GM19025 (cell line): Measurements from ENCODE around the gene GPC6.
"Not testable (repeated sequence)": the region's sequence is repeated elsewhere in the genome, so short reads cannot be mapped to it uniquely, and the experiment has no call there.

ENCODE experiments used
- ATAC-seq: cut with Tn5 transposase; IDR thresholded peaks from one replicate; pipeline ENCODE4 v1.9.1; 2021; ENCODE audit warnings: mild to moderate bottlenecking, low read depth, moderate library complexity; ENCODE audit not compliant: unreplicated experiment

GPC6 gene

GRCh38 chr13:94173312-94173854 lies 946.8 kb downstream of the GPC6 start:
- ATAC-seq: no peak

GRCh38 chr13:94174009-94174408 lies 947.4 kb downstream of the GPC6 start:
- ATAC-seq: no peak

DNA sequence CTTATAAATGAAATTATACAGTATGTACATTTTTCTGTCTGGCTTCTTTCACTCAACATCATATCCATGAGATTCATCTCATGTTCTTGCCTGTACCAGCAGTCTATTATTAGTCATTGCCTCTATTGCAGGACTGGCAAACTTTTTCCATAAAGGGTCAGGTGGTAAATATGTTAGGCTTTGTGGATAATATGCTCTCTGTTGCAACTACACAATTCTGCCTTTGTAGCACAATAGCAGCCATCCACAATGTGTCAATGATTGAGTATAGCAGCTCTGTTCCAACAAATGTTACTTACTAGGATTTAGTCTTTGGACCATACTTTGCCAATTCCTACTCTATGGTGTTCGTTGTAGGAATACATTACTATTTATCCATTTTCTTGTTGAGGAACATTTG lies 948.5 kb downstream of the GPC6 start:
- no peak for ATAC-seq

GRCh38 chr13:94176561-94176960 lies 950.0 kb downstream of the GPC6 start:
- ATAC-seq: no peak

DNA sequence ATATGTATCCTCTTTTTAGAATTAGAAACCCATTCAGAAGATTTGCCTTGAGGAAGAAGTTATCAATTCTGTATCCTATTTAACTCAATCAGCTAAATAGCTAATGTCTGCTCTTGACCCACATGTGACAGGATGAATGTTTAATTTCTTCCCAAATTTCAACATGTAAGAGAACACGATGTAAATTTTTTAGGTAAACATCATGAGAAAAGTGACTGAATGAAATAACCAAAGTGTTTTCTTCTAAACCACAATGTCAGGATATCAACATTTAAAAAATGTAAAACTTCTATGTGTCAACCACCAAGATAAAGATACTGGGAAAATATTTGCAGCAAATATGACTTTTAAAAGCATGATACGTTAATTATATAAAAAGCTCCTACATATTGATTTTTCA lies 950.4 kb downstream of the GPC6 start:
- ATAC-seq: no peak

DNA sequence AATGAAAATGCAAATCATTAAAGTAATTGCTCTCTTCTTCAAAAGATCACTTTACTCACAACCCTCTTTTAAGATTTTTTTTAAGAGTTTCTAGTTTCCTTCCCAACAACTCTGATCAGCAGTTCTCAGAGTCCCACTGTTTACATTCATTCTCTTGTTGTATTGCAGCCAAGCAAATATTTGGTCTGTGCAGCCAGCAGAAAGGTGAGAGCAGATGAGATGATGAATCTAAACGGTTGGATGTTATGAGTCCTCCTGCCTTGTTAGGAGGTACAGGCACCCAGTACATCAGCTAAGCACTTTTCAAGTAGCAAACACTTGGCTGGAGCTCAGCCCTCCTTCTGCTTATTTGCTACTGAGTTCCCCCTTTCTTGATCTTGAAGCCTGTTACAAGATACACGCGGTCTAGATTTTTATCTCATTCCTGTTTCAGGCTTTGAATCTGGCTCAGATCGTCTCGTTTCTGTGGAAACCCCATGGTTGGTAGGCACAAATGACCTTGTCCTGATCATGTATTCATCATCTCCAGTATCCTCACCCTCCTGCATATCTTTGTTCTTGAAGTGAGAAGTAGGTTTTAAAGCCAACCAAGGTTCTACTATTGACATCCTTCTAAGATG lies 952.1 kb downstream of the GPC6 start:
- ATAC-seq: no peak

- no peak for ATAC-seq
Observed at GRCh38 chr13:94181461-94182107, 955.0 kb downstream of the GPC6 start.

DNA sequence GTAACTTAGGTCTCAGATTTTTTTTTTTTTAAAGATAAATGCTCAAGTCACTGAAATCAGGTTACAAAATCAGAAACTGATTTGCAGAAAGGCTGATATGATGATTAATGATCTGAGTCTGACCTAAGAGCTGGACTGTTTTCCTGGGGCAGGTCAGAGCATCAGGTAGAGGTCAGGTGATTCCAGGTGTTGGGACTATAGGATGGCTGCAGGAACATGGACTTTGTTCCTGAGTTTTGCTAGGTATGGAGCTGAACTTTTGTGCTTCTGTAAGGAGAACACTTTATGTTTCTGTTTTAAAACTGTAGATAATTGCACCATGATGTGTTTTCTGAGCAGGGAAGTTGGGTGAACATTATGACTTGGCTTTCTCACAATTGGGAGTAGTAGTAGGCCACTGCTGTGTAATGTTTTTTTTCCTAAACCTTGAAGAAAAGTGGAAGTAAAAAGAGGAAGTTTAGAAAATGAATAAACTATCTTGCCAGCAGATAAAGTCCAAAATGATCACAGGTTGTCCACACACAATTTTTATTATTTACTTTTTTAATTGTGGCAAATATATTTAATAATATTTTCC lies 955.7 kb downstream of the GPC6 start:
- no peak for ATAC-seq

DNA sequence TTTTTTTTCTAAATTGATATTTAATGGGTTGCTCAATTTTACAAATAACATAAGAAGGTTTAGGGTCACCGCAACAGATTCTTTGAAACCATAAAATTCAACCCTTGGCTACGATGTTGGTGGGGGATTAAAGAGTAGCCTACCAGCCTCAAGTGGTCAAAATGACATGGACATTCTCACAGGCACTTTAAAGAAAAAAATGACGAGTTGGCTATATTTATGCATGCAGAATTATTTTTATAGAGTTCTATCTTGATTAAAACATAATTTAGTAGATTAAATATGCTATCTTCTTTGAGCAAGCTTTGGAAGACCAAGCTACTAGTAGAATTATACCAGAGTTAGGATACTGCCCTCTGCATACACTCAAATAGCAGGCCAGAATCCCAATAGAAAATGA lies 959.9 kb downstream of the GPC6 start:
- no peak for ATAC-seq

- no peak for ATAC-seq
Observed at GRCh38 chr13:94188201-94188854, 961.7 kb downstream of the GPC6 start.

DNA sequence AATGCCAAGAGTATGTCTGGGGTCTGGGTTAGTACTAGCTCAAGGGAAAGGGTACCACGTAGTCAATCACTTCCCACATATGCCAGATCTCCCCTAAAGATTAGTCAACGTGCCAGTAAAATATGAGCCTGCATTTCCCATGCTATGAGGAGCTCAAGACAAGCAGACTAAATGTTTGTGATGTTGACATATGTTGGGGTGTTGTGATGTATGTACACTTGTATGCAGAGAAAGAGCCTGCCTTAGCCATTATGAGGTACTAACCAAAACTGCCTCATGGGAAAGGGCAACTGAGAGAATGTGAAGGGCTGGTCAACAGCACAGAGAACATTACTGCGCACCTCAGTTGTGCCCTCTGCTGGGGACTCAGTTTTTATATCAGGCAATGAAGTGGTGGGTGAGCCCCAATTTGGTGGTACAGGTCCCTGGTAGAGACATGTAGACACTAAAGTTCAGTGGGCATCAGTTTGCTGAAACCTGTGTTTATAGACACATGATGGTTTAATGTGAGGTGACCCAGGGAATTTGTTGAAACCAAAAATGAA lies 965.9 kb downstream of the GPC6 start:
- ATAC-seq: no peak

GRCh38 chr13:94195715-94196114 lies 969.1 kb downstream of the GPC6 start:
- no peak for ATAC-seq

DNA sequence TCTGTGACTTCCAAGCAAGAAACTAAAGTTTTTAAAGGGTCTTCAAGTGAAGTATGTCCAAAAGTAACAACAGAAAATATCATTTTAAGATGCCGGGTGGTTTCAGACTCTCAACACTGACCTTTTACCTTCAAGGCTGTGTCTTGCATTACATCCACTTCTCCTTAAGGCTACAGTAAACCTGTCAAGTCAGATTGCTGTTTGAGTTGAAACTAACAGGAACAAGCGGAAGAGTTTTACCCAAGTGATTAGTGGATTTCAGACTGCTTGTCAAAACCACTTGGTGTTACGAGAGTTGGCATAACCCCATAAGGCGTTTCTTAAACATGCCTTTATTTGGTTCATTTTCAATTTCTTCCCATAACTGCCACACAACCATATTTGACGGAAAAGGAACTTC lies 969.8 kb downstream of the GPC6 start:
- ATAC-seq: no peak

DNA sequence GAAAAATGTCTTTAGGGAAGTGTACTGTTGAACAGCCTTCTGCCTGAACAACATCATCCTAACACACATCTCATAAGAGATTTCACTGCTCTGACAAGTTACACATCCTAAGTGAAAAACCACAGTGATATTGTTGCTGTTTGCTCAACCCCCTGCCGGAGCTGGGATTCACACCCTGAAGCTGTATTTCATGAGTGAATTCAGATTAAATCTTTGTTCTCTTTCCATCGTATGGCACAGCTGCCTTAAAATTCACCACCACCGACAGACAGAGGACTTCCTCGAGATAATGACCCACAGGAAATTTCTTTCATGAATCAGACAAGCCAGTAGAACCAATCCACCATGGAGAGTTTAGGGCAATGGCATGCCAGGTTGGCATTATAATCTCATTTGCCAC lies 972.1 kb downstream of the GPC6 start:
- ATAC-seq: no peak

GRCh38 chr13:94199135-94199534 lies 972.5 kb downstream of the GPC6 start:
- no peak for ATAC-seq

- ATAC-seq: no peak
Observed at GRCh38 chr13:94201022-94201421, 974.4 kb downstream of the GPC6 start.

DNA sequence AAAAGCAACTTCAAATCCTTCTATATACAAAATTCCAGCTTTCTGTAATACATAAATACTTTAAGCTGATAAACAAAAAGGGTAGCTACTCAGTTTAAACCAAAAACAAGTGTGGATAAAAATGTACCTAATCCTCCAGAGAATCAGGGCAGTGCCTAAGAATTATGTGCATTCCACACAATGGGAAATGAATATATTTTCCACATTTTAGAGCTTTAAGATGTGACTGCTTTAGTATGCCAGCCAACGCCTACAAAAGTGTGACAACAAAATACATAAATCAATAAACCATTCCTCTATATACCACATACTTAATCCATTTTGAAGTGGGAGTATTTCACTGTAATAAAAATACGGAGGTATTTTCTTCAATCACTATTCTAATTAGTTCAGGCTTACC lies 977.6 kb downstream of the GPC6 start:
- no peak for ATAC-seq

DNA sequence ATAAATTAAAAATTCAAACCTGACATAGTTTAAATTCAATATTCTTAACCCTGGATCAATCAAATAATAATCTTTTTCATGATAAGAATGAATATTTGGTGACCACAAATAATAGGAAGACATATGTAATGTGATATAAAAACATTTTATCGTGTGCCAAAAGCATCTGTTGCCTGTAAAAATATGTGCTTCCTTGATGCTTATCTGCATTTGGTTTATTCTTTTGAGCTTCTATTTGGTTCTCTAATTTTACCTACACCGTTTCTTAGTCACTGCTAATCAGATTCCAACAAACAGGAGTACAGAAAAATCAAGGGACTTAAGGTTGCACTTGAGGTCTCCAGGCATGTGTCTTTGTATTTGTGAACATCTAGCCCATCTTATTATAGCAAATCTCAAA lies 978.3 kb downstream of the GPC6 start:
- no peak for ATAC-seq

GRCh38 chr13:94205896-94206295 lies 979.3 kb downstream of the GPC6 start:
- ATAC-seq: no peak

DNA sequence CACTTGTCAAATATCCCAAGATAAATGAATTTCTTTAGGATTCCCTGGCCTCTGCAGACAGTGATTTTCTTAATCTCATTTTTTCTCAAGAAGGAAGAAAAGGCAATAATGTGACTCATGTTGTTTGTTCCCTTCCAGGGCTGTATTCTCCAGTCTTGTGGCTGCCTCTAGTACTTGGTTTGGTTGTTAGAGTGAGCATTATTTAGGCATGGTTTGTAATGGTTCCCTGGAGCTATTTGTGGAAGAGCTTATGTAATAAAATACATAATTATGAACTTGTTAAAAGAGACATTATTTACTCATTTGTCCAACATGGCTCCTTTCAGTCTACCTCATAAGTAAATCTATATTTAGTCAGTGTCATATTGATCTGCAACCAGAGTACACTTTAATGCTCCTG lies 982.5 kb downstream of the GPC6 start:
- ATAC-seq: no peak

DNA sequence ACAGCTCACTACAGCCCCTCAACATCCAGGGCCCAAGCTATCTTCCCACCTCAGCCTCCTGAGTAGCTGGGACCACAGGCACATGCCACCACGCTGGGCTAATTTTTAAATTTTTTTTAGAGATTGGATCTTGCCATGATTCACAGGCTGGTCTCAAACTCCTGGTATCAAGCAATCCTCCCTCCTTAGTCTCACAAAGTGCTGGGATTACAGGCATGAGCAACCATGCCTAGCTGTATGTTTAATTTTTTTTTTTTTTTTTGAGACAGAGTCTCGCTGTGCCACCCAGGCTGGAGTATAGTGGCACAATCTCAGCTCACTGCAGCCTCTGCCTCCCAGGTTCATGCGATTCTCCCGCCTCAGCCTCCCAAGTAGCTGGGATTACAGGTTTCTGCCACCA lies 983.3 kb downstream of the GPC6 start:
- not testable (repeated sequence) for ATAC-seq
